Epithelial cell of proximal tubule (primary cell): ENCODE measurements around the gene GPR158. TPM values are rescaled to one million over a fixed set of nuclear protein-coding genes. Genes with fewer than 3 reads are reported as not detected.
"Not testable (repeated sequence)": the region's sequence is repeated elsewhere in the genome, so short reads cannot be mapped to it uniquely, and the experiment has no call there.

ENCODE experiments used
- DNase-seq: peaks from one replicate; pipeline ENCODE4 v3.0.0-alpha.2; 2011; ENCODE audit warnings: low read depth
- H3K4me3 ChIP-seq: 2 replicates; pipeline ENCODE4 v1.5.1; 2011; ENCODE audit warnings: low read depth, mild to moderate bottlenecking, low read length
- total RNA-seq: library from RNA; depleted of rRNA; stranded (reverse); fragments of >200 nt; gene quantifications from 2 replicates; pipeline ENCODE4 v1.2.3, GENCODE V29; 2015
- TF ChIP-seq, protein P1 (sequence below): conservative IDR thresholded peaks from 2 replicates; pipeline ENCODE4 v1.5.1; 2012; ENCODE audit warnings: low read depth, mild to moderate bottlenecking, low read length

GPR158 gene
- total RNA-seq, 1 donor from 2014 or later: not detected

- DNase-seq: no peak
- no peak overlapping the region for H3K4me3 ChIP-seq
- TF ChIP-seq, protein P1, sequence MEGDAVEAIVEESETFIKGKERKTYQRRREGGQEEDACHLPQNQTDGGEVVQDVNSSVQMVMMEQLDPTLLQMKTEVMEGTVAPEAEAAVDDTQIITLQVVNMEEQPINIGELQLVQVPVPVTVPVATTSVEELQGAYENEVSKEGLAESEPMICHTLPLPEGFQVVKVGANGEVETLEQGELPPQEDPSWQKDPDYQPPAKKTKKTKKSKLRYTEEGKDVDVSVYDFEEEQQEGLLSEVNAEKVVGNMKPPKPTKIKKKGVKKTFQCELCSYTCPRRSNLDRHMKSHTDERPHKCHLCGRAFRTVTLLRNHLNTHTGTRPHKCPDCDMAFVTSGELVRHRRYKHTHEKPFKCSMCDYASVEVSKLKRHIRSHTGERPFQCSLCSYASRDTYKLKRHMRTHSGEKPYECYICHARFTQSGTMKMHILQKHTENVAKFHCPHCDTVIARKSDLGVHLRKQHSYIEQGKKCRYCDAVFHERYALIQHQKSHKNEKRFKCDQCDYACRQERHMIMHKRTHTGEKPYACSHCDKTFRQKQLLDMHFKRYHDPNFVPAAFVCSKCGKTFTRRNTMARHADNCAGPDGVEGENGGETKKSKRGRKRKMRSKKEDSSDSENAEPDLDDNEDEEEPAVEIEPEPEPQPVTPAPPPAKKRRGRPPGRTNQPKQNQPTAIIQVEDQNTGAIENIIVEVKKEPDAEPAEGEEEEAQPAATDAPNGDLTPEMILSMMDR: no peak
These were observed 182.5 kb downstream of the GPR158 start for GRCh38 chr10:25357269-25357668.

GRCh38 chr10:25382029-25382810 is 207.4 kb downstream of the GPR158 start:
- no peak overlapping the region for H3K4me3 ChIP-seq
- TF ChIP-seq, protein P1: no peak
- DNase-seq: no peak

DNA sequence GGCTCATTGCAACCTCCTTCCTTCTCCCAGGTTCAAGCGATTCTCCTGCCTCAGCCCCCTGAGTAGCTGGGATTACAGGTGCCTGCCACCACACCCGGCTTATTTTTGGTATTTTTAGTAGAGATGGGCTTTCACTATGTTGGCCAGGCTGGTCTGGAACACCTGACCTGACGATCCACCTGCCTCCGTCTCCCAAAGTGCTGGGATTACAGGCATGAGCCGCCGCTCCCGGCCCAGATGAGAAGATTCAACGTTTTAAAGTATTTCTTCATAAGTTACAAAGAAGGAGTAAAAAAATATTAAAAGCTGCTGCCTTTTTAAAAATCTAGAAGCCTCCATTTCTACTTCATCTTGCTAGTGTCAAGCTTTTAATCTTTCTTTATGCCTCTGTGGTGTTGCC is 208.1 kb downstream of the GPR158 start:
- not testable (repeated sequence) for H3K4me3 ChIP-seq, DNase-seq

- no peak for DNase-seq
- no peak overlapping the region for H3K4me3 ChIP-seq
- TF ChIP-seq, protein P1: no peak
These were observed 208.9 kb downstream of the GPR158 start for GRCh38 chr10:25383686-25384085.

- TF ChIP-seq, protein P1: no peak
- no peak for DNase-seq
- H3K4me3 ChIP-seq: no peak overlapping the region
These were observed 209.8 kb downstream of the GPR158 start for GRCh38 chr10:25384618-25385017.

- TF ChIP-seq, protein P1: no peak
- no peak for DNase-seq
- no peak overlapping the region for H3K4me3 ChIP-seq
These were observed 213.5 kb downstream of the GPR158 start for GRCh38 chr10:25388188-25388861.

GRCh38 chr10:25388862-25389206 is 214.0 kb downstream of the GPR158 start:
- DNase-seq: no peak
- TF ChIP-seq, protein P1: no peak
- no peak overlapping the region for H3K4me3 ChIP-seq
